MM.1S (cell line): ENCODE results near the gene TAP1.

Source experiments
- DNase-seq: peaks from one replicate; pipeline ENCODE4 v3.0.0-alpha.2; 2015
- H2AFZ ChIP-seq: fragments of 300-600 bp; sonication (generic); 2 replicates; pipeline ENCODE4 v1.6.0; 2016; ENCODE audit warnings: antibody characterized with exemption, low read length
- H3F3A ChIP-seq: fragments of 300-600 bp; sonication (generic); 2 replicates; pipeline ENCODE4 v1.6.1; 2016; ENCODE audit warnings: mild to moderate bottlenecking, antibody characterized with exemption, low read length, moderate library complexity, mixed read lengths; ENCODE audit not compliant: insufficient read depth
- H3K27ac ChIP-seq: fragments of 300-600 bp; sonication (generic); 2 replicates; pipeline ENCODE4 v1.5.1; 2016; ENCODE audit warnings: mild to moderate bottlenecking, low read length
- H3K27me3 ChIP-seq: fragments of 300-600 bp; sonication (generic); replicated peaks from 2 replicates; pipeline ENCODE4 v1.6.0; 2016; ENCODE audit warnings: low read length; ENCODE audit not compliant: insufficient read depth
- H3K36me3 ChIP-seq: fragments of 300-600 bp; sonication (generic); replicated peaks from 2 replicates; pipeline ENCODE4 v1.6.1; 2016; ENCODE audit warnings: mild to moderate bottlenecking, low read length, mixed read lengths; ENCODE audit not compliant: insufficient read depth
- H3K4me1 ChIP-seq: fragments of 300-600 bp; sonication (generic); 2 replicates; pipeline ENCODE4 v1.6.1; 2016; ENCODE audit warnings: low read length, mixed read lengths
- H3K4me2 ChIP-seq: fragments of 300-600 bp; sonication (generic); 2 replicates; pipeline ENCODE4 v1.6.0; 2016; ENCODE audit warnings: low read depth, low read length
- H3K4me3 ChIP-seq: fragments of 300-600 bp; sonication (generic); 2 replicates; pipeline ENCODE4 v1.5.1; 2016; ENCODE audit warnings: low read length, mixed read lengths
- H3K79me2 ChIP-seq: fragments of 300-600 bp; sonication (generic); 2 replicates; pipeline ENCODE4 v1.6.1; 2016; ENCODE audit warnings: mixed run types, low read length, mixed read lengths
- H3K9ac ChIP-seq: fragments of 300-600 bp; sonication (generic); 2 replicates; pipeline ENCODE4 v1.6.1; 2016; ENCODE audit warnings: low read length, mixed read lengths
- H3K9me2 ChIP-seq: fragments of 300-600 bp; sonication (generic); replicated peaks from 2 replicates; pipeline ENCODE4 v1.6.1; 2016; ENCODE audit warnings: mild to moderate bottlenecking, low read length, mixed read lengths; ENCODE audit not compliant: insufficient read depth
- H3K9me3 ChIP-seq: fragments of 300-600 bp; sonication (generic); replicated peaks from 2 replicates; pipeline ENCODE4 v1.6.1; 2016; ENCODE audit warnings: mild to moderate bottlenecking, low read length, mixed read lengths; ENCODE audit not compliant: insufficient read depth
- H4K20me1 ChIP-seq: fragments of 300-600 bp; sonication (generic); 2 replicates; pipeline ENCODE4 v1.6.1; 2016; ENCODE audit warnings: mild to moderate bottlenecking, low read length, moderate library complexity, mixed read lengths; ENCODE audit not compliant: insufficient read depth
- CTCF ChIP-seq: fragments of 300-600 bp; sonication (generic); IDR thresholded peaks from 2 replicates; pipeline ENCODE4 v1.5.1; 2016; ENCODE audit warnings: antibody characterized with exemption, low read length, mixed read lengths
- EZH2 ChIP-seq: fragments of 300-600 bp; sonication (generic); optimal IDR thresholded peaks from 2 replicates; pipeline ENCODE3; 2017; ENCODE audit warnings: low read depth, mild to moderate bottlenecking, antibody characterized with exemption, low read length, mixed read lengths
- EZH2phosphoT487 ChIP-seq: fragments of 300-600 bp; sonication (generic); IDR thresholded peaks from 2 replicates; pipeline ENCODE4 v1.6.1; 2018; ENCODE audit warnings: antibody characterized with exemption, low read length

The TAP1 gene

DNA sequence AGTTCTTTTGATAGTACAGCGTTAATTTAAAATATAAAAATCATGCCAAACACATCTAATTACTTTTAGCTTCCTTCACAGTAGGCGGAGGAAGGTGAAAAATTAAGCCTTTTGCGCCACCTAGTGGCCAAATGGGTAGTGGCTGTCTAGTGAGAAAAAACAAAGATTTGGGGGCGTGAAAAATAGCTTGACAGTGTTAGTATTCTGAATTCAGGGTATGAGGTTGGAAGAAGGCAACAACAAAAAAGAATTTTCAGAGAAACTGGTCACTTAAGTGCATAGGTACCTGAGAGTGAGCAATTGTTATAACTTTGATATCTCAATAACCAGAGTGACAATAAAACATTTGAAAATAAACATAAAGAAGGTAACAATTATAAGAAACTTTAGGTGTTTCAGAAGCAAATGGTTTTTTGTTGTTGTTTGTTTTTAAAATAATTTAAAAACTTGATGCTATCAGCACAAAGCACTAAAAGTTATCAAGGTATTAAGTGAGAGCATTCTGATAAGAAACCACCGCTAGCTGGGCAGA lies 14.8 kb upstream of the TAP1 start:
- H3F3A ChIP-seq = no peaks in the 10 kb centered on the region
- no peak overlapping the region for H3K27ac ChIP-seq
- no peak overlapping the region for H2AFZ ChIP-seq
- no peaks in the 10 kb centered on the region for H3K36me3 ChIP-seq
- H3K27me3 ChIP-seq = no peaks in the 10 kb centered on the region
- peak; percentile 89 for TF ChIP-seq CTCF
- TF ChIP-seq EZH2phosphoT487 = no peak
- no peak for TF ChIP-seq EZH2
- H4K20me1 ChIP-seq = no peaks in the 10 kb centered on the region
- no peaks in the 10 kb centered on the region for H3K9me2 ChIP-seq
- peak; percentile 79 for DNase-seq
- no peak overlapping the region for H3K4me3 ChIP-seq
- no peak overlapping the region for H3K4me2 ChIP-seq
- H3K4me1 ChIP-seq = 0 out of 2 replicates have a peak, but pooled peaks cover 3% of the 10 kb centered on the region
- no peaks in the 10 kb centered on the region for H3K79me2 ChIP-seq
- no peaks in the 10 kb centered on the region for H3K9me3 ChIP-seq
- no peak overlapping the region for H3K9ac ChIP-seq

DNA sequence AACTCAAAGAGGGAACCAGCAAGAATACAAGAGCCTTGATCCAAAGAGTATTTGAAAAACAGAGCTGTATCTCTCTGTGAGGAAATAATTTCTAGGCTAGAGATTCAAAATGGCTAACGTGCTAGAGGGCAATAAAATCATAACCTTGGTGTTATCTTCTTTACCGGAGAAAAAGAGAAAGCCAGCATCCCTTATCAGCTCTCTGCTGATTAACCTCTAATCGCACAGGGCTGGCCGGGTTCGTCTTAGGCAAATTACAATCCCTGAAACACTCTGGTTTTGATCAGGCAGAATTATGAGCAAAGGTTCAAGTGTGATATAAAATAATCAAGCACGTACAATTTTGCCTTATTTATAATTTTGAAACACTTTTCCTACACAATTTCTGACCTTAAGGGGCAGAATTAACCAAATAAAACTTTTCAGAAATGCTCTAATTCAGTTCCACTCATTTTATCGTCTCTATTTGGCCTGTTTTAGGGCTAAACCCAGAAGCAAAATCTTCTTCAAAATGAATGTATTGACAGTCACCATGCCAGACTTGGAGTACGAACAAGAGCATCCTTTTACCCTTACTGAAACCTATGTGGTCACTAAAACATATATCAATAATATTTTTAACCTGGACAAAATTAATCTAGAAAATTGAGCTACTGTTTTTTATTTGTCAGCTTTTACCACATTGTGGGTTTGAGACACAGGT lies 14.2 kb upstream of the TAP1 start:
- H3K27ac ChIP-seq = no peak overlapping the region
- H3K9me3 ChIP-seq = no peaks in the 10 kb centered on the region
- H2AFZ ChIP-seq = no peak overlapping the region; the same call in 1 of the 2 replicates
- H4K20me1 ChIP-seq = no peaks in the 10 kb centered on the region
- H3K4me3 ChIP-seq = no peak overlapping the region
- 0 out of 2 replicates have a peak, but pooled peaks cover 3% of the 10 kb centered on the region for H3K4me1 ChIP-seq
- H3K79me2 ChIP-seq = no peaks in the 10 kb centered on the region
- TF ChIP-seq EZH2 = no peak
- no peak for TF ChIP-seq EZH2phosphoT487
- TF ChIP-seq CTCF = no peak
- H3K4me2 ChIP-seq = no peak overlapping the region
- H3K36me3 ChIP-seq = no peaks in the 10 kb centered on the region
- no peaks in the 10 kb centered on the region for H3K27me3 ChIP-seq
- no peaks in the 10 kb centered on the region for H3F3A ChIP-seq
- no peak for DNase-seq
- H3K9ac ChIP-seq = no peak overlapping the region
- no peaks in the 10 kb centered on the region for H3K9me2 ChIP-seq

- H3K4me3 ChIP-seq = no peak overlapping the region
- H3K9ac ChIP-seq = no peak overlapping the region
- TF ChIP-seq EZH2 (no peak), CTCF (no peak), EZH2phosphoT487 (no peak)
- DNase-seq = peak; percentile 12
- no peaks in the 10 kb centered on the region for H3K9me2 ChIP-seq
- no peak overlapping the region for H3K4me2 ChIP-seq
- H3K27me3 ChIP-seq = no peaks in the 10 kb centered on the region
- no peak overlapping the region for H3K27ac ChIP-seq
- no peak overlapping the region; the same call in 1 of the 2 replicates for H2AFZ ChIP-seq
- 0 out of 2 replicates have a peak, but pooled peaks cover 3% of the 10 kb centered on the region for H3K4me1 ChIP-seq
- H3K79me2 ChIP-seq = no peaks in the 10 kb centered on the region
- H3K36me3 ChIP-seq = no peaks in the 10 kb centered on the region
- no peaks in the 10 kb centered on the region for H4K20me1 ChIP-seq
- no peaks in the 10 kb centered on the region for H3F3A ChIP-seq
- no peaks in the 10 kb centered on the region for H3K9me3 ChIP-seq
Measured at GRCh38 chr6:32867022-32867477, 13.5 kb upstream of the TAP1 start.
